Breast epithelium (tissue), 3 donors: Measurements from ENCODE around the gene FHOD3.

Source experiments
- CTCF ChIP-seq, 3 donors: fragments of 450-650 bp; IDR thresholded peaks; one replicate each; pipeline ENCODE4 v1.5.1; 2016 to 2017; ENCODE audit warnings: antibody characterized with exemption in 3 of 3, mild to moderate bottlenecking in 3 of 3, moderate library complexity in 3 of 3
- POLR2AphosphoS5 ChIP-seq, 3 donors: sonication (generic); formaldehyde crosslinking; IDR thresholded peaks; one replicate each; pipeline ENCODE4 v1.6.1; 2017; ENCODE audit warnings: antibody characterized with exemption in 3 of 3

- TF ChIP-seq CTCF (IDR thresholded peaks at IDR 0.05) (no peak), POLR2AphosphoS5 (IDR thresholded peaks at IDR 0.05) (no peak)
Observed at GRCh38 chr18:36752929-36753865, 455.7 kb downstream of the FHOD3 start.
